H1 (cell line): ENCODE results near the gene TMEM269. TPM values are rescaled to one million over a fixed set of nuclear protein-coding genes. Genes with fewer than 3 reads are reported as not detected.

Experiments
- GTF2F1 ChIP-seq: IDR thresholded peaks from 2 replicates; pipeline ENCODE4 v1.6.1; 2012; ENCODE audit warnings: low read depth, low read length, improper control_type of control experiment, borderline replicate concordance
- KDM1A ChIP-seq: fragments of 200-600, 300-600 bp; sonication (generic); IDR thresholded peaks from 2 replicates; pipeline ENCODE4 v1.7.1; 2016; ENCODE audit warnings: mild to moderate bottlenecking, low read length, borderline replicate concordance
- RFX5 ChIP-seq: IDR thresholded peaks from 2 replicates; pipeline ENCODE4 v1.6.1; 2011; ENCODE audit warnings: low read depth, low read length, improper control_type of control experiment, borderline replicate concordance
- SIX5 ChIP-seq: IDR thresholded peaks from 2 replicates; pipeline ENCODE4 v1.6.1; 2011; ENCODE audit warnings: mild to moderate bottlenecking, low read depth, low read length
- polyA plus RNA-seq, 7 experiments: library from polyadenylated mRNA; depleted of rRNA in 3 of 7; stranded (reverse) in 5 of 7; unstranded in 2 of 7; fragments of >200 nt in 5 of 7; fragments of 200-250 nt in 2 of 7; gene quantifications; 1 replicate in 5 of 7; 2 replicates in 1 of 7; 4 replicates in 1 of 7; pipeline versions ENCODE4 v1.2.1 to v1.2.3, GENCODE V29; 2011 to 2013; ENCODE audit warnings: missing spikeins in 2 of 7, mixed read lengths in 2 of 7
- total RNA-seq: library from RNA; stranded (reverse); fragmentation: NEBNext Ultra II Directional; extraction: Animal tissue kit (Norgen Biotek cat#: 25700); gene quantifications from 2 replicates; pipeline ENCODE4 v1.2.1, GENCODE V29; 2021
- TF ChIP-seq, protein P1 (sequence below): IDR thresholded peaks from 2 replicates; pipeline ENCODE4 v1.6.1; 2012; ENCODE audit warnings: low read length, inconsistent platforms

The TMEM269 gene
- total and polyA plus RNA-seq, 2 of the 8 experiments (the other 6 are each of a cell fraction or from before 2014, with no cell fraction given): 0.14 to 0.35 TPM

DNA sequence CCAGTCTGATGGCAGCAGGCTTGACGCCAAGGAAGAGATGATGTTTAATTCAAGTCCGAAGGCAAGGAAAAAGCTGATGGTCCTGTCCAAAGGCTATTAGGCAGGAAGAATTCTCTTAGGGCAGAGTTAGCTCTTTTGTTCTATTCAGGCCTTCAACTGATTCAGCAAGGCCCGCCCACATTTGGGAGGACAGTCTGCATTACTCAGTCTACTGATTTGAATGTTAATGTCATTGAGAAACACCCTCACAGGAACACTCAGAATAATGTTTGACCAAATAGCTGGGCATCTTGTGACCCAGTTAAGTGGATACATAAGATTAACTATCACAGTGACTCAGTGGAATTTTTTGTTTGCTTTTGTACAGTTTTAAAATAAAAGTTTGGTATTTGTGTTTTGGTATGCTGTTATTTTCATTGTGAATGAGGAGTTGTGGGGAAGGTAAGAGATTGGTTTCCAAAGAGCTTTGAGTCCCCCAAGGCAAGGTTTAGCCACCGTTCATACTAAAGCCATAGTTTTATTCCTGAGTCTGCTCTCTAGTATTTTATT is 59.9 kb downstream of the TMEM269 start (continued):
- TF ChIP-seq, protein P1, sequence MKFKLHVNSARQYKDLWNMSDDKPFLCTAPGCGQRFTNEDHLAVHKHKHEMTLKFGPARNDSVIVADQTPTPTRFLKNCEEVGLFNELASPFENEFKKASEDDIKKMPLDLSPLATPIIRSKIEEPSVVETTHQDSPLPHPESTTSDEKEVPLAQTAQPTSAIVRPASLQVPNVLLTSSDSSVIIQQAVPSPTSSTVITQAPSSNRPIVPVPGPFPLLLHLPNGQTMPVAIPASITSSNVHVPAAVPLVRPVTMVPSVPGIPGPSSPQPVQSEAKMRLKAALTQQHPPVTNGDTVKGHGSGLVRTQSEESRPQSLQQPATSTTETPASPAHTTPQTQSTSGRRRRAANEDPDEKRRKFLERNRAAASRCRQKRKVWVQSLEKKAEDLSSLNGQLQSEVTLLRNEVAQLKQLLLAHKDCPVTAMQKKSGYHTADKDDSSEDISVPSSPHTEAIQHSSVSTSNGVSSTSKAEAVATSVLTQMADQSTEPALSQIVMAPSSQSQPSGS: no peak
- TF ChIP-seq GTF2F1 (no peak), SIX5 (no peak), KDM1A (no peak), RFX5 (no peak)
